ENCODE data around the gene MGAT4B. TPM values are rescaled to one million over a fixed set of nuclear protein-coding genes. Genes with fewer than 3 reads are reported as not detected.

Gene MGAT4B
- total RNA-seq, 2 experiments from 2014 or later = 141 to 145 TPM

DNA sequence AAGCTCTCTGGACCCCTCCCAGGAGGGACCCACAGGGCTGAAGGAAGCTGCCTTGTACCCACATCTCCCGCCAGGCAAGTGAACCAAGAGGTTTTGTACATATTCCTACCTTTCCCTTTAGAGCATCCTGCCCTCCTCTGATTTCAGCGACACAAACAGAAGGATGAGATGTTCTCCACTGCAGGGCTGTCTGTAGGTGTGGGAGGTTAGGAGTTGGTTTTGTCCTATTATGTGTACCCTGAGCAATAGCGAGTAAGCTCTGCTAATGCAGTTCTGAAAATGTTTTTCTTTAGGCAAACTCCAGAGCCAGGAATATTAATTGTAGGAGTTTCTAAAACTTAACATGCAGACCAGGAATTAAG lies 27.0 kb upstream of the MGAT4B start:
- no peaks in the 10 kb centered on the region for H3K9me3 Mint-ChIP-seq
- POLR2A ChIA-PET = interaction anchor here (0.6 kb wide), 1 partner anchor 1681 kb away, joined by 3 read pairs; no protein-coding TSS in a partner anchor
- no peaks in the 10 kb centered on the region for H3K27me3 Mint-ChIP-seq
- no peaks in the 10 kb centered on the region for H3K27me3 ChIP-seq (ENCODE audit: control insufficient read depth in 1 of 2, insufficient read depth in 2 of 2, low read length in 2 of 2)
- H3K27ac ChIP-seq (ENCODE audit: low read depth in 1 of 2, low read length in 2 of 2) = no peak overlapping the region
- peaks cover 16% of the 10 kb centered on the region for H3K4me1 Mint-ChIP-seq (ENCODE audit: low read depth)
- no peak for DNase-seq
- intact Hi-C loops (cut with DNase I, micrococcal nuclease) = no loop called here
- peaks cover 89% of the 10 kb centered on the region for H3K36me3 Mint-ChIP-seq (ENCODE audit: low read depth)
- ATAC-seq (ENCODE audit: poor library complexity) = no peak
- CTCF ChIA-PET = no interaction called here
- H3K4me3 Mint-ChIP-seq = no peak overlapping the region
- peaks cover 20% of the 10 kb centered on the region for H3K4me1 ChIP-seq (ENCODE audit: insufficient read depth, low read length)
- H3K9me3 ChIP-seq (ENCODE audit: control insufficient read depth in 1 of 2, insufficient read depth in 1 of 2, low read length in 2 of 2) = peaks cover 0 to 4% of the 10 kb centered on the region in 2 experiments
- TF ChIP-seq CTCF (IDR thresholded peaks at IDR 0.05) = no peak
- H3K36me3 ChIP-seq (ENCODE audit: insufficient read depth, low read length) = peaks cover 66% of the 10 kb centered on the region
- peak overlapping the region; percentile 42 for H3K27ac Mint-ChIP-seq
- no peak overlapping the region for H3K4me3 ChIP-seq (ENCODE audit: low read length)

- H3K4me1 Mint-ChIP-seq (ENCODE audit: low read depth) = peaks cover 19% of the 10 kb centered on the region
- H3K4me3 ChIP-seq (ENCODE audit: low read length) = no peak overlapping the region
- no peaks in the 10 kb centered on the region for H3K27me3 ChIP-seq (ENCODE audit: control insufficient read depth in 1 of 2, insufficient read depth in 2 of 2, low read length in 2 of 2)
- no peaks in the 10 kb centered on the region for H3K27me3 Mint-ChIP-seq
- no peak overlapping the region for H3K27ac ChIP-seq (ENCODE audit: low read depth in 1 of 2, low read length in 2 of 2)
- H3K4me1 ChIP-seq (ENCODE audit: insufficient read depth, low read length) = peaks cover 20% of the 10 kb centered on the region
- DNase-seq = no peak
- TF ChIP-seq CTCF (IDR thresholded peaks at IDR 0.05) = no peak
- peaks cover 0 to 4% of the 10 kb centered on the region in 2 experiments for H3K9me3 ChIP-seq (ENCODE audit: control insufficient read depth in 1 of 2, insufficient read depth in 1 of 2, low read length in 2 of 2)
- H3K27ac Mint-ChIP-seq = peak overlapping the region; percentile 42
- peaks cover 89% of the 10 kb centered on the region for H3K36me3 Mint-ChIP-seq (ENCODE audit: low read depth)
- POLR2A ChIA-PET = no interaction called here
- H3K9me3 Mint-ChIP-seq = no peaks in the 10 kb centered on the region
- peaks cover 68% of the 10 kb centered on the region for H3K36me3 ChIP-seq (ENCODE audit: insufficient read depth, low read length)
- H3K4me3 Mint-ChIP-seq = no peak overlapping the region
- ATAC-seq (ENCODE audit: poor library complexity) = no peak
- CTCF ChIA-PET = interaction anchor here (1.7 kb wide), 1 partner anchor 31 kb away, joined by 5 read pairs; no protein-coding TSS in a partner anchor
- intact Hi-C loops (cut with DNase I, micrococcal nuclease) = no loop called here
These were observed 26.5 kb upstream of the MGAT4B start for GRCh38 chr5:179833056-179833708.

- POLR2A ChIA-PET = no interaction called here
These were observed 25.5 kb upstream of the MGAT4B start for GRCh38 chr5:179832039-179832745.

More at GRCh38 chr5:179832039-179832745, 25.5 kb upstream of the MGAT4B start:
- H3K36me3 Mint-ChIP-seq (ENCODE audit: low read depth) = peaks cover 89% of the 10 kb centered on the region
- DNase-seq = no peak
- CTCF ChIA-PET = interaction anchor here (1.7 kb wide), 1 partner anchor 30 kb away, joined by 5 read pairs; no protein-coding TSS in a partner anchor
- H3K4me1 Mint-ChIP-seq (ENCODE audit: low read depth) = peaks cover 26% of the 10 kb centered on the region
- no peak overlapping the region for H3K27ac Mint-ChIP-seq
- Histone ChIP-seq H3K9me3 (ENCODE audit: control insufficient read depth in 1 of 2, insufficient read depth in 1 of 2, low read length in 2 of 2) (peaks cover 0 to 4% of the 10 kb centered on the region in 2 experiments), H3K27ac (ENCODE audit: low read depth in 1 of 2, low read length in 2 of 2) (no peak overlapping the region), H3K4me3 (ENCODE audit: low read length) (no peak overlapping the region), H3K27me3 (ENCODE audit: control insufficient read depth in 1 of 2, insufficient read depth in 2 of 2, low read length in 2 of 2) (no peaks in the 10 kb centered on the region), H3K36me3 (ENCODE audit: insufficient read depth, low read length) (peaks cover 69% of the 10 kb centered on the region), H3K4me1 (ENCODE audit: insufficient read depth, low read length) (peaks cover 18% of the 10 kb centered on the region)
- intact Hi-C loops (cut with DNase I, micrococcal nuclease) = no loop called here
- no peaks in the 10 kb centered on the region for H3K9me3 Mint-ChIP-seq
- TF ChIP-seq CTCF (IDR thresholded peaks at IDR 0.05) = no peak
- no peaks in the 10 kb centered on the region for H3K27me3 Mint-ChIP-seq
- ATAC-seq (ENCODE audit: poor library complexity) = no peak
- H3K4me3 Mint-ChIP-seq = no peak overlapping the region

Data from CD4-positive, alpha-beta T cell (primary cell).